NB4 (cell line): ENCODE measurements around the gene WASL.

Source experiments
- DNase-seq: peaks from one replicate; pipeline ENCODE4 v3.0.0; 2010; ENCODE audit warnings: low read depth
- H3K4me3 ChIP-seq: one replicate; pipeline ENCODE4 v1.5.1; 2011; ENCODE audit warnings: mild to moderate bottlenecking, low read depth, low read length, moderate library complexity
- MYC ChIP-seq: IDR thresholded peaks from 2 replicates; pipeline ENCODE4 v1.6.1; 2011; ENCODE audit warnings: low read depth, low read length
- POLR2A ChIP-seq: IDR thresholded peaks from 2 replicates; pipeline ENCODE4 v1.6.1; 2011; ENCODE audit warnings: mild to moderate bottlenecking; ENCODE audit not compliant: insufficient read length; ENCODE audit errors: extremely low read depth
- TF ChIP-seq, protein P1 (sequence below): IDR thresholded peaks from one replicate; pipeline ENCODE4 v1.5.1; 2012; ENCODE audit warnings: low read depth, low read length
- TF ChIP-seq, protein P2 (sequence below): IDR thresholded peaks from 2 replicates; pipeline ENCODE4 v1.6.1; 2011; ENCODE audit warnings: low read depth, low read length

WASL gene

GRCh38 chr7:123716877-123717276 lies 31.9 kb downstream of the WASL start:
- no peak for DNase-seq
- no peak overlapping the region for H3K4me3 ChIP-seq
- TF ChIP-seq, protein P1, sequence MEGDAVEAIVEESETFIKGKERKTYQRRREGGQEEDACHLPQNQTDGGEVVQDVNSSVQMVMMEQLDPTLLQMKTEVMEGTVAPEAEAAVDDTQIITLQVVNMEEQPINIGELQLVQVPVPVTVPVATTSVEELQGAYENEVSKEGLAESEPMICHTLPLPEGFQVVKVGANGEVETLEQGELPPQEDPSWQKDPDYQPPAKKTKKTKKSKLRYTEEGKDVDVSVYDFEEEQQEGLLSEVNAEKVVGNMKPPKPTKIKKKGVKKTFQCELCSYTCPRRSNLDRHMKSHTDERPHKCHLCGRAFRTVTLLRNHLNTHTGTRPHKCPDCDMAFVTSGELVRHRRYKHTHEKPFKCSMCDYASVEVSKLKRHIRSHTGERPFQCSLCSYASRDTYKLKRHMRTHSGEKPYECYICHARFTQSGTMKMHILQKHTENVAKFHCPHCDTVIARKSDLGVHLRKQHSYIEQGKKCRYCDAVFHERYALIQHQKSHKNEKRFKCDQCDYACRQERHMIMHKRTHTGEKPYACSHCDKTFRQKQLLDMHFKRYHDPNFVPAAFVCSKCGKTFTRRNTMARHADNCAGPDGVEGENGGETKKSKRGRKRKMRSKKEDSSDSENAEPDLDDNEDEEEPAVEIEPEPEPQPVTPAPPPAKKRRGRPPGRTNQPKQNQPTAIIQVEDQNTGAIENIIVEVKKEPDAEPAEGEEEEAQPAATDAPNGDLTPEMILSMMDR = no peak

DNA sequence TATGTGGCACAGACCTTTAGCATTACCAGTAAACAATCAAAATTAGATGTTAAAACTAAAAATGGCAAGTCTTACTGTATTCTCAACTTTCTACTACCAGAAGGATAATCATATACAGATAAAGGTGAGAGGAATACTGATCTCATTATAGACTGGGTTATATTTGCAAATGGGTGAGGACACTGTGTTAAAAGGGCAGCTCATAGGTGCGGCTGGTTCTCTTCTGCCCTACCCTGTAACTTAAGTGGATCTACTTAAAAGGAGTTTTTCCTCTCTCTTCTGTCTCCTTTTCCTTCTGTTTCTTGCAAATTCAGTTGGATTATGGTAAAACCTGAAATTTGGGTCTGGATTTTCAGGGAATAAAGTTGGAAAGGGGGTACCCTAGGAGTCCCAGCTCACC lies 33.0 kb downstream of the WASL start:
- H3K4me3 ChIP-seq = no peak overlapping the region
- no peak for DNase-seq
- TF ChIP-seq, protein P2, sequence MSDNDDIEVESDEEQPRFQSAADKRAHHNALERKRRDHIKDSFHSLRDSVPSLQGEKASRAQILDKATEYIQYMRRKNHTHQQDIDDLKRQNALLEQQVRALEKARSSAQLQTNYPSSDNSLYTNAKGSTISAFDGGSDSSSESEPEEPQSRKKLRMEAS = no peak
- TF ChIP-seq MYC (no peak), POLR2A (no peak)
- TF ChIP-seq, protein P1 = no peak

- DNase-seq = no peak
- no peak for TF ChIP-seq POLR2A
- no peak for TF ChIP-seq MYC
- TF ChIP-seq, protein P1 = no peak
- TF ChIP-seq, protein P2 = no peak
- no peak overlapping the region for H3K4me3 ChIP-seq
Measured at GRCh38 chr7:123715198-123715597, 33.6 kb downstream of the WASL start.

DNA sequence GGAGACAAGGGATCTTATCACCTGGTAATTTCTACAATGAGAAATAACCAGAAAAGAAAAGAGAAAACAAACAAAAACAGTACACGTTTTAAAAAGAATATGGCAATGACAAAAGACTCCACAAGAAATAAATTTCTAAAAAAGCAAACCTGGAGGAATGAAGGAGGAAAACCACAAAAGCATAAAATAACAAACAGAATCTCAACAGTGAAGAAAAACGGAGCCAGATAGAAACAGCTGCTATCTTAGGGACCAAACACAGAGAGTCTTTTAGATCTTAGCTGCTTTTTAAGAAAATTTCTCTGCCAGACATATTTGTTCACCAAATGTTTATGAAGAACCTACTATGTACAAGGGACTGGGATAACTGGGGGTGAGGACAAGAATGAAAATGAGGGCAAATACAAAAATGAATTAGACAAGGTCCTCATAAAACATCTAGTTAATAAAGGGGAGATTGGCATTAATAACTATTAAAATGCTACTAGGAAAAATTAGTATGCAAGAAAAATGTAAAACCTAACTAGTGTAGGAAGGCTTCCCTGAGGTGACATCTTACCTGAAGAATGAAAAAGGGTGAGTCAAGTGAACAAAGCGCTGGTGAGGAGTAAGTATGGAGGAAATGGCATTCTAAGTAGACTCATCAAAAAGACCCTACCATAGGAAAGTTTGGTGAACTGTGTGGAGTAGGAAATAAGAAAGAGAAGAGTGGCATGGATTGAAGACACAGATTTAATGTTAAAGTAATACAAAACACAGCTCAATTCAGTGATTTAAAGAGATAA lies 34.3 kb downstream of the WASL start:
- no peak for DNase-seq
- TF ChIP-seq, protein P2 = no peak
- TF ChIP-seq MYC (no peak), POLR2A (no peak)
- no peak overlapping the region for H3K4me3 ChIP-seq

GRCh38 chr7:123712619-123713018 lies 36.2 kb downstream of the WASL start:
- H3K4me3 ChIP-seq = no peak overlapping the region
- no peak for TF ChIP-seq MYC
- TF ChIP-seq, protein P2 = no peak
- TF ChIP-seq POLR2A = no peak
- TF ChIP-seq, protein P1 = no peak
- peak; percentile 60 for DNase-seq

DNA sequence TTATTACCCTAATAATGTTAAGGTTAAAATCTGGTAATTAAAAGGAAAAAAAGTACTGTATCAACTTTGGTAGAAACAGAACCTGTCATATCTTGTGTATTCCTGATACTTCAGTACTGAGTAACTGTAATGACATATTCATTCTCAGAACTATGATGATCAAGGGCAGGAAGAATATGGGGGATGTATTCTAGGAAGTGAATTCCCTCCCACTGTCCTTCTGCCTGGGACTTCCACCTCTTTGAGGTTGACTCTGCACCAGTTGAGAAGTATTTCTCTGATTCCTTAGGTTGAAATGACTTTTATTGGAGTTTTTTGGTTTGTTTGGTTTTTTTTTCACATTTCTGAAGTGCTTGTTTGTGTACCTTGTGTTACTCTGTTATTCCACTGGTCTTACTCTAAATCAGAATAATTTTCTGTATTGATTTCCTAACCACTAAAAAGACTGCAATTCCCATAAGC lies 36.9 kb downstream of the WASL start:
- TF ChIP-seq POLR2A = no peak
- no peak for DNase-seq
- no peak overlapping the region for H3K4me3 ChIP-seq

DNA sequence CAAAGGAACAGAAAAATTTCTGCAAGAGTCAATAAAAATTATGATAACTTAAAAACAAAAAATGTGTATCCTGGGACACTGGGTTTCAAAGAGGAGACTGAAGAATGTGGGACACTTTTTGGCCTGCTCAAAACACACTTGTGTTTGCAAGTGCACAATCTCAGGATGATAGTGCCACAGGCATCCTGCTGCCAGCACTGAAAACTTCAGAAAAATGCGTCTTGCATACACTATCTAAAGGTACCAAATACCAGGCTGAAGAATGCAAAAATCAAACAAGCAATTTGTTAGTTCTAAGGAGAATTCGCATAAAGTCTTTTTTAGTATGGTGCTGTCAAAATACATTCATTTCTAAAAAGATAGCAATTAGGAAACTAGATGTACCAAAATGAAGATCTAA lies 38.1 kb downstream of the WASL start:
- no peak for DNase-seq
- TF ChIP-seq, protein P1 = no peak
- TF ChIP-seq, protein P2 = no peak
- TF ChIP-seq MYC (no peak), POLR2A (no peak)
- H3K4me3 ChIP-seq = no peak overlapping the region
